HepG2 (cell line): ENCODE results near the gene NRL. TPM values are rescaled to one million over a fixed set of nuclear protein-coding genes. Genes with fewer than 3 reads are reported as not detected.

ENCODE experiments used
- ATAC-seq: fragments of 200-7000 bp; cut with Tn5 transposase; 3 replicates; pipeline ENCODE4 v1.9.1; 2020; ENCODE audit warnings: mild to moderate bottlenecking, moderate library complexity
- BruUV-seq: library from RNA; stranded (reverse); fragments of 400-500 nt; replicated peaks from 2 replicates; lab custom pipeline; 2021; lab: Mats Ljungman, UMichigan
- CTCF ChIA-PET: fragments of 300-600 bp; formaldehyde crosslinking; extraction: SDS; loops from one replicate; lab custom pipeline; 2021; ENCODE audit warnings: low total read pairs, inconsistent platforms, low intra/inter-chr PET ratio; lab: Yijun Ruan, JAX
- POLR2A ChIA-PET: fragments of 350-600 bp; sonication (Branson Sonifier 250); formaldehyde crosslinking; loops from one replicate; lab custom pipeline; 2020; ENCODE audit warnings: antibody characterized with exemption, inconsistent platforms; lab: Yijun Ruan, JAX
- DNase-seq: peaks from one replicate; pipeline ENCODE4 v3.0.0-alpha.2; 2015; ENCODE audit warnings: low spot score
- FAIRE-seq: peaks from 3 replicates; lab custom pipeline; 2011; peaks lifted over from hg19 to GRCh38; lab: Jason Lieb, UNC
- H2AFZ ChIP-seq: one replicate; pipeline ENCODE4 v1.6.1; 2011; ENCODE audit warnings: low read length, inconsistent platforms
- H3K27ac ChIP-seq: fragments of 300-600 bp; 3 replicates; pipeline ENCODE4 v1.8.0; 2011; ENCODE audit warnings: mixed run types, mild to moderate bottlenecking, mixed read lengths, low read length, inconsistent platforms; ENCODE audit not compliant: insufficient read depth; ENCODE audit errors: extremely low read length
- H3K27me3 ChIP-seq, 2 experiments: fragments of 200-600 bp in 1 of 2; 2 replicates in 1 of 2; 3 replicates in 1 of 2; pipeline versions ENCODE4 v1.6.0 to v1.8.0; 2011; ENCODE audit warnings: low read length in 2 of 2, mild to moderate bottlenecking in 2 of 2, moderate library complexity in 2 of 2, inconsistent platforms in 1 of 2; ENCODE audit not compliant: insufficient read depth in 2 of 2, control insufficient read depth in 1 of 2
- H3K36me3 ChIP-seq, 2 experiments: fragments of 200-600 bp in 1 of 2; replicated peaks in 1 of 2; 2 replicates in 1 of 2; 3 replicates in 1 of 2; pipeline versions ENCODE4 v1.5.1 to v1.8.0; 2011; ENCODE audit warnings: low read length in 2 of 2, inconsistent platforms in 1 of 2; ENCODE audit not compliant: insufficient read depth in 2 of 2, control insufficient read depth in 1 of 2
- H3K4me1 ChIP-seq: 2 replicates; pipeline ENCODE4 v1.5.1; 2012; ENCODE audit warnings: low read length, inconsistent platforms; ENCODE audit not compliant: insufficient read depth
- H3K4me2 ChIP-seq: 2 replicates; pipeline ENCODE4 v1.6.0; 2011; ENCODE audit warnings: low read depth, low read length, inconsistent platforms
- H3K4me3 ChIP-seq, 3 experiments: fragments of 200-600 bp in 1 of 3; sonication (generic), shearing (Covaris generic) in 1 of 3; replicated peaks in 1 of 3; 2 replicates each; pipeline ENCODE4 v1.5.1; 2011 to 2016; ENCODE audit warnings: low read length in 3 of 3, inconsistent platforms in 2 of 3, low read depth in 2 of 3, mild to moderate bottlenecking in 2 of 3, control low read depth in 1 of 3, mixed read lengths in 1 of 3; ENCODE audit not compliant: insufficient read depth in 1 of 3
- H3K79me2 ChIP-seq: one replicate; pipeline ENCODE4 v1.6.1; 2011; ENCODE audit warnings: low read length, inconsistent platforms; ENCODE audit not compliant: insufficient read depth
- H3K9ac ChIP-seq: 2 replicates; pipeline ENCODE4 v1.6.0; 2011; ENCODE audit warnings: mild to moderate bottlenecking, low read depth, low read length, inconsistent platforms; ENCODE audit not compliant: insufficient read depth
- H3K9me3 ChIP-seq: 2 replicates; pipeline ENCODE4 v1.5.1; 2012; ENCODE audit warnings: mild to moderate bottlenecking, low read length
- H4K20me1 ChIP-seq: 2 replicates; pipeline ENCODE4 v1.6.0; 2011; ENCODE audit warnings: inconsistent platforms, mild to moderate bottlenecking, low read length, moderate library complexity; ENCODE audit not compliant: insufficient read depth
- ARHGAP35 ChIP-seq: sonication (generic); formaldehyde crosslinking; IDR thresholded peaks from 2 replicates; pipeline ENCODE4 v1.9.0; 2022; ENCODE audit warnings: mild to moderate bottlenecking, inconsistent platforms, moderate library complexity, missing genetic modification reagents, borderline replicate concordance
- CBX5 ChIP-seq: sonication (generic); formaldehyde crosslinking; IDR thresholded peaks from 2 replicates; pipeline ENCODE4 v1.4.0; 2020; ENCODE audit warnings: missing genetic modification reagents, borderline replicate concordance
- GLI4 ChIP-seq: sonication (generic); formaldehyde crosslinking; IDR thresholded peaks from 2 replicates; pipeline ENCODE4 v1.5.1; 2020; ENCODE audit warnings: missing genetic modification reagents, mild to moderate bottlenecking, moderate library complexity, borderline replicate concordance
- KAT8 ChIP-seq: IDR thresholded peaks from 2 replicates; pipeline ENCODE4 v1.6.1; 2016; ENCODE audit warnings: missing genetic modification reagents, missing compliant biosample characterization
- KLF13 ChIP-seq: sonication (generic); formaldehyde crosslinking; IDR thresholded peaks from 2 replicates; pipeline ENCODE4 v1.4.0; 2020; ENCODE audit warnings: mild to moderate bottlenecking, missing genetic modification reagents
- SMYD3 ChIP-seq: sonication (generic); formaldehyde crosslinking; IDR thresholded peaks from 2 replicates; pipeline ENCODE4 v1.8.1; 2023; ENCODE audit warnings: mild to moderate bottlenecking, missing genetic modification reagents
- SOX5 ChIP-seq: IDR thresholded peaks from 2 replicates; pipeline ENCODE4 v1.6.1; 2016; ENCODE audit warnings: borderline replicate concordance
- TAF1 ChIP-seq: sonication (generic); formaldehyde crosslinking; IDR thresholded peaks from 2 replicates; pipeline ENCODE4 v1.4.0; 2020; ENCODE audit warnings: missing genetic modification reagents
- TGIF2 ChIP-seq: IDR thresholded peaks from 2 replicates; pipeline ENCODE4 v1.6.1; 2016; ENCODE audit warnings: control low read depth, missing compliant biosample characterization
- ZMYM2 ChIP-seq: sonication (generic); formaldehyde crosslinking; IDR thresholded peaks from 2 replicates; pipeline ENCODE4 v1.8.0; 2022; ENCODE audit warnings: mild to moderate bottlenecking, missing genetic modification reagents
- ZNF235 ChIP-seq: sonication (generic); formaldehyde crosslinking; IDR thresholded peaks from 2 replicates; pipeline ENCODE4 v1.8.1; 2023; ENCODE audit warnings: mild to moderate bottlenecking, missing genetic modification reagents, borderline replicate concordance
- ZNF431 ChIP-seq: sonication (generic); formaldehyde crosslinking; IDR thresholded peaks from 2 replicates; pipeline ENCODE4 v1.9.0; 2022; ENCODE audit warnings: missing genetic modification reagents, low read depth, mild to moderate bottlenecking, borderline replicate concordance
- ZNF768 ChIP-seq: sonication (generic); formaldehyde crosslinking; IDR thresholded peaks from 2 replicates; pipeline ENCODE4 v1.4.0; 2020; ENCODE audit warnings: missing genetic modification reagents
- WGBS: methylation state at CpG from one replicate; pipeline ENCODE4 v1.1.6; 2017; ENCODE audit warnings: low lambda C conversion rate; 5-methylcytosine and 5-hydroxymethylcytosine counted together
- in situ Hi-C: cut with HindIII; loops from 2 replicates; pipeline ENCODE4 v1.10.0; 2017; ENCODE audit warnings: low pct_unique_long_range_greater_than_20kb; ENCODE audit not compliant: extremely low pct_ligation_motif_present
- intact Hi-C: fragments of 100-400 bp; cut with micrococcal nuclease; formaldehyde crosslinking; loops from one replicate; pipeline ENCODE4 v1.10.0; 2022; ENCODE audit not compliant: unreplicated experiment
- polyA plus RNA-seq, 8 experiments: library from polyadenylated mRNA; depleted of rRNA in 3 of 8; stranded (reverse) in 7 of 8; unstranded in 1 of 8; fragments of >200 nt; fragmentation: Illumina TruSeq in 4 of 8; extraction: Trizol in 4 of 8; gene quantifications; 2 replicates each; pipeline versions ENCODE4 v1.2.1 to v1.2.3, GENCODE V29; 2011 to 2016; ENCODE audit warnings: low read depth in 4 of 8, missing spikeins in 1 of 8, mixed read lengths in 1 of 8; ENCODE audit not compliant: insufficient read depth in 1 of 8
- total RNA-seq, 5 experiments: library from RNA; depleted of rRNA; stranded (reverse); fragments of >200 nt; fragmentation: Illumina TruSeq; extraction: Trizol; gene quantifications; 2 replicates each; pipeline ENCODE4 v1.2.3, GENCODE V29; 2016; ENCODE audit warnings: low read depth in 1 of 5
- TF ChIP-seq, protein P1 (sequence below): sonication (generic); formaldehyde crosslinking; IDR thresholded peaks from 2 replicates; pipeline ENCODE4 v1.4.0; 2020; ENCODE audit warnings: missing genetic modification reagents, mild to moderate bottlenecking, borderline replicate concordance
- TF ChIP-seq, protein P2 (sequence below): sonication (generic); formaldehyde crosslinking; IDR thresholded peaks from 2 replicates; pipeline ENCODE4 v1.4.0; 2020; ENCODE audit warnings: mild to moderate bottlenecking, missing genetic modification reagents, borderline replicate concordance
- TF ChIP-seq, protein P3 (sequence below): sonication (generic); formaldehyde crosslinking; IDR thresholded peaks from 2 replicates; pipeline ENCODE4 v1.5.0; 2020; ENCODE audit warnings: mild to moderate bottlenecking, missing genetic modification reagents

NRL gene
- total and polyA plus RNA-seq, 2 of the 13 experiments (the other 11 are each of a cell fraction or from before 2014, with no cell fraction given): 2.5 to 4.7 TPM

DNA sequence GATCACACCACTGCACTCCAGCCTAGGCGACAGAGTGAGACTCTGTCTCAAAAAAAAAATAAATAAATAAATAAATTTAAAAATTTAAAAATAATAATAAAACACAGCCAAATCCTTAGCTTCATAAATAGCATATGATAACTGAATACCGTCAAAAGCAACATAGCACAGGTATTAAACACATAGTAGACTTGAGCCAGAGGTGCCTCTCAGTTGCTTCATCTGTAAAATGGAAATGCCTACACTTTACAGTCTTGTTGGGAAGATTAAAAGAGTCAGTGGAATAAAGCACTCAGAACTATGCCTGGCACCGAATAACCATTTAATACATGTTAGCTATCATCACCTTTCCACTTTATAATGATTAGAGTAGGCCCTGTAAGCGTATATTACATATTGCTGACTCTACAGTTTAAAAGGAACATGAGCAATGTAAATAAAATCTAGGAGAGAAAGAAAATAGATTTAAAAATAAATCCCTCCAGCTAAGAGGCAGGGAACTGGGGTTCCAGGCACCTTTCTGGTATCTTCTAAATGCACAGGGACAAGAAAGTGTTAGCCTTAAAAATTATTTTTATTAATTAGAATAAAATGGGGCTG, 8.0 kb downstream of the NRL start:
- Histone ChIP-seq H3K79me2 (peaks cover 2% of the 10 kb centered on the region), H3K4me2 (no peak overlapping the region), H3K4me1 (peaks cover 61% of the 10 kb centered on the region), H3K4me3 (no peak overlapping the region), H3K9me3 (no peaks in the 10 kb centered on the region; the same call in 1 of the 2 replicates), H4K20me1 (no peaks in the 10 kb centered on the region), H3K36me3 (peaks cover 17 to 20% of the 10 kb centered on the region in 2 experiments), H3K9ac (no peak overlapping the region), H3K27ac (peak overlapping the region; percentile 1), H2AFZ (no peak overlapping the region), H3K27me3 (no peaks in the 10 kb centered on the region)
- WGBS: 89% methylated on average over 4 of the region's 4 CpGs
- intact Hi-C loops: no loop called here
- CTCF ChIA-PET: interaction anchor here (0.5 to 5.4 kb wide), 3 partner anchors 15 to 48 kb away, joined by 3 to 86 read pairs (median 3); no protein-coding TSS in a partner anchor
- POLR2A ChIA-PET: interaction anchor here (0.9 to 11.8 kb wide), 7 partner anchors 8 to 154 kb away, joined by 4 to 594 read pairs (median 52); partner anchors contain the start of genes DCAF11, DHRS4, EMC9 and NRL
- DNase-seq (no peak), FAIRE-seq (no peak), ATAC-seq (no peak)
- in situ Hi-C loops: loop anchor here (25.0 kb wide), 1 partner anchor 1519 kb away; the partner anchor contains the start of genes ABHD4 and DAD1
- no TSS peak for BruUV-seq
- TF ChIP-seq, protein P1, sequence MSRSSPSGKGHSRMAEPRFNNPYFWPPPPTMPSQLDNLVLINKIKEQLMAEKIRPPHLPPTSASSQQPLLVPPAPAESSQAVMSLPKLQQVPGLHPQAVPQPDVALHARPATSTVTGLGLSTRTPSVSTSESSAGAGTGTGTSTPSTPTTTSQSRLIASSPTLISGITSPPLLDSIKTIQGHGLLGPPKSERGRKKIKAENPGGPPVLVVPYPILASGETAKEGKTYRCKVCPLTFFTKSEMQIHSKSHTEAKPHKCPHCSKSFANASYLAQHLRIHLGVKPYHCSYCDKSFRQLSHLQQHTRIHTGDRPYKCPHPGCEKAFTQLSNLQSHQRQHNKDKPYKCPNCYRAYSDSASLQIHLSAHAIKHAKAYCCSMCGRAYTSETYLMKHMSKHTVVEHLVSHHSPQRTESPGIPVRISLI: no peak
- TF ChIP-seq ZNF768 (CRISPR knock-in tag) (no peak), GLI4 (CRISPR knock-in tag) (no peak), ZNF235 (no peak), ZNF431 (CRISPR knock-in tag) (no peak), KAT8 (CRISPR knock-in tag) (no peak), CBX5 (CRISPR knock-in tag) (no peak), ARHGAP35 (no peak), SOX5 (CRISPR knock-in tag) (no peak; the same call in 1 of the 2 replicates), TAF1 (CRISPR knock-in tag) (no peak), SMYD3 (CRISPR knock-in tag) (no peak), TGIF2 (CRISPR knock-in tag) (no peak), ZMYM2 (CRISPR knock-in tag) (no peak), KLF13 (no peak)
- TF ChIP-seq, protein P2, sequence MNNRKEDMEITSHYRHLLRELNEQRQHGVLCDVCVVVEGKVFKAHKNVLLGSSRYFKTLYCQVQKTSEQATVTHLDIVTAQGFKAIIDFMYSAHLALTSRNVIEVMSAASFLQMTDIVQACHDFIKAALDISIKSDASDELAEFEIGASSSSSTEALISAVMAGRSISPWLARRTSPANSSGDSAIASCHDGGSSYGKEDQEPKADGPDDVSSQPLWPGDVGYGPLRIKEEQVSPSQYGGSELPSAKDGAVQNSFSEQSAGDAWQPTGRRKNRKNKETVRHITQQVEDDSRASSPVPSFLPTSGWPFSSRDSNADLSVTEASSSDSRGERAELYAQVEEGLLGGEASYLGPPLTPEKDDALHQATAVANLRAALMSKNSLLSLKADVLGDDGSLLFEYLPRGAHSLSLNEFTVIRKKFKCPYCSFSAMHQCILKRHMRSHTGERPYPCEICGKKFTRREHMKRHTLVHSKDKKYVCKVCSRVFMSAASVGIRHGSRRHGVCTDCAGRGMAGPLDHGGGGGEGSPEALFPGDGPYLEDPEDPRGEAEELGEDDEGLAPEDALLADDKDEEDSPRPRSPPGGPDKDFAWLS (CRISPR knock-in tag): no peak
- TF ChIP-seq, protein P3, sequence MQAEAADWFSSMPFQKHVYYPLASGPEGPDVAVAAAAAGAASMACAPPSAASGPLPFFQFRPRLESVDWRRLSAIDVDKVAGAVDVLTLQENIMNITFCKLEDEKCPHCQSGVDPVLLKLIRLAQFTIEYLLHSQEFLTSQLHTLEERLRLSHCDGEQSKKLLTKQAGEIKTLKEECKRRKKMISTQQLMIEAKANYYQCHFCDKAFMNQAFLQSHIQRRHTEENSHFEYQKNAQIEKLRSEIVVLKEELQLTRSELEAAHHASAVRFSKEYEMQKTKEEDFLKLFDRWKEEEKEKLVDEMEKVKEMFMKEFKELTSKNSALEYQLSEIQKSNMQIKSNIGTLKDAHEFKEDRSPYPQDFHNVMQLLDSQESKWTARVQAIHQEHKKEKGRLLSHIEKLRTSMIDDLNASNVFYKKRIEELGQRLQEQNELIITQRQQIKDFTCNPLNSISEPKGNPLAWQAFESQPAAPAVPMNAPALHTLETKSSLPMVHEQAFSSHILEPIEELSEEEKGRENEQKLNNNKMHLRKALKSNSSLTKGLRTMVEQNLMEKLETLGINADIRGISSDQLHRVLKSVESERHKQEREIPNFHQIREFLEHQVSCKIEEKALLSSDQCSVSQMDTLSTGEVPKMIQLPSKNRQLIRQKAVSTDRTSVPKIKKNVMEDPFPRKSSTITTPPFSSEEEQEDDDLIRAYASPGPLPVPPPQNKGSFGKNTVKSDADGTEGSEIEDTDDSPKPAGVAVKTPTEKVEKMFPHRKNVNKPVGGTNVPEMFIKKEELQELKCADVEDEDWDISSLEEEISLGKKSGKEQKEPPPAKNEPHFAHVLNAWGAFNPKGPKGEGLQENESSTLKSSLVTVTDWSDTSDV (CRISPR knock-in tag): no peak
